ENCODE results near the gene IRX6. TPM values are rescaled to one million over a fixed set of nuclear protein-coding genes. Genes with fewer than 3 reads are reported as not detected.

IRX6 gene
- total RNA-seq, 1 donor from 2014 or later = not detected

DNA sequence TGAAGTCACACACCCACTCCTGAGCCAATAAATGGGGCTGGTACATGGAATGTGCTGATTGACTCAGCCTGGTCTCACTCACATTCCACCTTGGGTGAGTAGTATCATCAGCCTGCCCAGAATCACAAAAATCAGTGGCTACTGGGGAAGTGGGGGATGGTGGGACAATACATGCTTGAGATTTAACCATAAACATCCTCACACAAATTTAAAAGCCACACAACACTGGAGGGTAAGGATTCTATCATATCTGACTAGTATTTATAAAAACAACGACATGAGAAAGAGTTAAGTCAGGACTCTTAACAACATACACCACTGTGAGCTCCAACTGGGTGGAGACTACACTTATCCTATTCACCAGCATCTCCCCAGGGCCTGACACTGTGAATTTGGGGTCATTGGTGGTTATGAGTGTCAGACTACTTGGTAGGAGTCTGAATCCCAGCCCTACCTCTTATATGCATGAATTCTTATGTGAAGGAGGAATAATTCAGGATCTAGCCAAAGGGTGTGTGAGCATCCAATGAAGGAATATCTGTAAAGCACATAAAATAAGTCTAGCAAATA is 26.0 kb upstream of the IRX6 start:
- no peaks in the 10 kb centered on the region for H3K27me3 ChIP-seq
- no peak overlapping the region for H2AFZ ChIP-seq (replicated peaks)
- no peaks in the 10 kb centered on the region for H3K79me2 ChIP-seq (ENCODE audit: low read depth)
- no peak for TF ChIP-seq EZH2phosphoT487 (IDR thresholded peaks at IDR 0.05)
- TF ChIP-seq EZH2 (IDR thresholded peaks at IDR 0.05) = no peak
- TF ChIP-seq, protein P1, sequence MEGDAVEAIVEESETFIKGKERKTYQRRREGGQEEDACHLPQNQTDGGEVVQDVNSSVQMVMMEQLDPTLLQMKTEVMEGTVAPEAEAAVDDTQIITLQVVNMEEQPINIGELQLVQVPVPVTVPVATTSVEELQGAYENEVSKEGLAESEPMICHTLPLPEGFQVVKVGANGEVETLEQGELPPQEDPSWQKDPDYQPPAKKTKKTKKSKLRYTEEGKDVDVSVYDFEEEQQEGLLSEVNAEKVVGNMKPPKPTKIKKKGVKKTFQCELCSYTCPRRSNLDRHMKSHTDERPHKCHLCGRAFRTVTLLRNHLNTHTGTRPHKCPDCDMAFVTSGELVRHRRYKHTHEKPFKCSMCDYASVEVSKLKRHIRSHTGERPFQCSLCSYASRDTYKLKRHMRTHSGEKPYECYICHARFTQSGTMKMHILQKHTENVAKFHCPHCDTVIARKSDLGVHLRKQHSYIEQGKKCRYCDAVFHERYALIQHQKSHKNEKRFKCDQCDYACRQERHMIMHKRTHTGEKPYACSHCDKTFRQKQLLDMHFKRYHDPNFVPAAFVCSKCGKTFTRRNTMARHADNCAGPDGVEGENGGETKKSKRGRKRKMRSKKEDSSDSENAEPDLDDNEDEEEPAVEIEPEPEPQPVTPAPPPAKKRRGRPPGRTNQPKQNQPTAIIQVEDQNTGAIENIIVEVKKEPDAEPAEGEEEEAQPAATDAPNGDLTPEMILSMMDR (IDR thresholded peaks at IDR 0.05) = no peak
- H3K4me1 Mint-ChIP-seq = peaks cover 34% of the 10 kb centered on the region
- peaks cover 17% of the 10 kb centered on the region for H3K4me1 ChIP-seq
- H3K27ac Mint-ChIP-seq = no peak overlapping the region
- H3F3A ChIP-seq (ENCODE audit: low read depth) = no peaks in the 10 kb centered on the region
- H3K27ac ChIP-seq = no peak overlapping the region
- H3K4me3 ChIP-seq = no peak overlapping the region
- H4K20me1 ChIP-seq (ENCODE audit: low read depth) = no peaks in the 10 kb centered on the region
- no peak overlapping the region for H3K4me3 Mint-ChIP-seq
- H3K9me3 Mint-ChIP-seq = peaks cover 4% of the 10 kb centered on the region
- no peak overlapping the region for H3K4me2 ChIP-seq
- H3K36me3 Mint-ChIP-seq = peaks cover 4% of the 10 kb centered on the region
- H3K36me3 ChIP-seq = no peaks in the 10 kb centered on the region
- H3K9ac ChIP-seq = no peak overlapping the region
- H3K9me3 ChIP-seq (ENCODE audit: low read depth) = no peaks in the 10 kb centered on the region
- no peak for DNase-seq (ENCODE audit: low spot score)
- peaks cover 2% of the 10 kb centered on the region for H3K27me3 Mint-ChIP-seq (ENCODE audit: insufficient read depth, low read depth)

- Histone ChIP-seq H2AFZ (replicated peaks) (no peak overlapping the region), H3K4me1 (peaks cover 7% of the 10 kb centered on the region), H4K20me1 (ENCODE audit: low read depth) (no peaks in the 10 kb centered on the region), H3K4me3 (no peak overlapping the region), H3K36me3 (no peaks in the 10 kb centered on the region), H3K27ac (no peak overlapping the region), H3K9me3 (ENCODE audit: low read depth) (no peaks in the 10 kb centered on the region), H3F3A (ENCODE audit: low read depth) (no peaks in the 10 kb centered on the region), H3K4me2 (no peak overlapping the region), H3K9ac (no peak overlapping the region), H3K27me3 (no peaks in the 10 kb centered on the region), H3K79me2 (ENCODE audit: low read depth) (no peaks in the 10 kb centered on the region)
- peaks cover 4% of the 10 kb centered on the region for H3K9me3 Mint-ChIP-seq
- no peak for TF ChIP-seq EZH2 (IDR thresholded peaks at IDR 0.05)
- no peak for TF ChIP-seq EZH2phosphoT487 (IDR thresholded peaks at IDR 0.05)
- TF ChIP-seq, protein P1 (IDR thresholded peaks at IDR 0.05) = no peak
- H3K27me3 Mint-ChIP-seq (ENCODE audit: insufficient read depth, low read depth) = peaks cover 7% of the 10 kb centered on the region
- H3K27ac Mint-ChIP-seq = no peak overlapping the region
- H3K4me3 Mint-ChIP-seq = no peak overlapping the region
- peaks cover 4% of the 10 kb centered on the region for H3K36me3 Mint-ChIP-seq
- peaks cover 20% of the 10 kb centered on the region for H3K4me1 Mint-ChIP-seq
- DNase-seq (ENCODE audit: low spot score) = no peak
Observed at GRCh38 chr16:55301385-55302008, 22.5 kb upstream of the IRX6 start.

DNA sequence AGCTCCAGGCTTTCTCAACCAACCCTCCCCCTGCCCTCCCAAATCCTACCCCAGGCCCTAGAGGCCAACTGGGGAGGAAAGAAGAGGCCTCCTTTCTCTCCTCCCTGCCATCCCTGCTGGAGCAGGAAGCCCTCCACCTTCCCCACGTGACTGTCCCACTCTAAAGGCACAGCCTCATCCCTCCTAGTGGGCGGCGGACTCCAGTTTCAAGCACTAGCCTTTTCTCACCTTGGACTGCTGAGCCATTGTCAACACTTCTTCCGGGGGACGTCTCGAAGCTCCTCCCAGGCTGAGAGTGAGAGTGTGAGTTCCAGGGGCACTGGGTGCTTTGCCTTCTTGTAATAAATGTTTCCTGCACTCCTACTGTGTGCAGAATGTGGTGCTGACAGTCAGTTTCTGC is 21.4 kb upstream of the IRX6 start:
- peak overlapping the region; percentile 48 for H2AFZ ChIP-seq (replicated peaks)
- no peaks in the 10 kb centered on the region for H3F3A ChIP-seq (ENCODE audit: low read depth)
- Mint-ChIP-seq H3K27me3 (ENCODE audit: insufficient read depth, low read depth) (peaks cover 7% of the 10 kb centered on the region), H3K4me1 (peaks cover 20% of the 10 kb centered on the region), H3K4me3 (no peak overlapping the region), H3K27ac (no peak overlapping the region), H3K9me3 (peaks cover 2% of the 10 kb centered on the region), H3K36me3 (peaks cover under 1% of the 10 kb centered on the region)
- no peak overlapping the region for H3K4me2 ChIP-seq
- no peak overlapping the region for H3K9ac ChIP-seq
- no peaks in the 10 kb centered on the region for H3K27me3 ChIP-seq
- no peaks in the 10 kb centered on the region for H3K9me3 ChIP-seq (ENCODE audit: low read depth)
- DNase-seq (ENCODE audit: low spot score) = peak; percentile 26
- no peak overlapping the region for H3K4me3 ChIP-seq
- no peaks in the 10 kb centered on the region for H3K36me3 ChIP-seq
- TF ChIP-seq EZH2phosphoT487 (IDR thresholded peaks at IDR 0.05) (no peak), EZH2 (IDR thresholded peaks at IDR 0.05) (no peak)
- TF ChIP-seq, protein P1 (IDR thresholded peaks at IDR 0.05) = no peak
- H3K27ac ChIP-seq = no peak overlapping the region
- peaks cover 7% of the 10 kb centered on the region for H3K4me1 ChIP-seq
- no peaks in the 10 kb centered on the region for H4K20me1 ChIP-seq (ENCODE audit: low read depth)
- no peaks in the 10 kb centered on the region for H3K79me2 ChIP-seq (ENCODE audit: low read depth)
